GM19238 (cell line): Measurements from ENCODE around the gene COPS7A.

ENCODE experiments used
- DNase-seq: peaks from one replicate; pipeline ENCODE4 v3.0.0; 2011; ENCODE audit warnings: low spot score; ENCODE audit not compliant: insufficient read length

Gene COPS7A

DNA sequence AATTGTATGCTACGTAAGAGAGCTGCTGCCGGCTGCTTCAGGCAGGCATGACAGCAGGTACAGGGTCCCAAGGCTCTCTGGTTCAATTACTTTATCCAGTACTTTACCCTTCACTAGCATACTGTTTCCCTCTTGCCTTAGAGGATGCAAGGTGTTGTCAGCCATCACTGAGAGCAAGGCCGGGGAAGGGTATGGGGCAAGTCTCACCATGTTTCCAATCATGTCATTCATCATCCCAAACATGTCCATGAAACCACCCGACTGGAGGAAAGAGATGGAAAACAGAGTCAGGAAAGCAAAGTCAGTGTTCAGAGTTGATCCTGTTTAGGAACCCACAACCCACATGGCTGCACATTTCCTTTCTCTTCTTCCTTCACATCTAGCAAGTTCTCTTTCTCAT, 26.7 kb downstream of the COPS7A start:
- DNase-seq: no peak

GRCh38 chr12:6751767-6752166, 27.9 kb downstream of the COPS7A start:
- no peak for DNase-seq

DNA sequence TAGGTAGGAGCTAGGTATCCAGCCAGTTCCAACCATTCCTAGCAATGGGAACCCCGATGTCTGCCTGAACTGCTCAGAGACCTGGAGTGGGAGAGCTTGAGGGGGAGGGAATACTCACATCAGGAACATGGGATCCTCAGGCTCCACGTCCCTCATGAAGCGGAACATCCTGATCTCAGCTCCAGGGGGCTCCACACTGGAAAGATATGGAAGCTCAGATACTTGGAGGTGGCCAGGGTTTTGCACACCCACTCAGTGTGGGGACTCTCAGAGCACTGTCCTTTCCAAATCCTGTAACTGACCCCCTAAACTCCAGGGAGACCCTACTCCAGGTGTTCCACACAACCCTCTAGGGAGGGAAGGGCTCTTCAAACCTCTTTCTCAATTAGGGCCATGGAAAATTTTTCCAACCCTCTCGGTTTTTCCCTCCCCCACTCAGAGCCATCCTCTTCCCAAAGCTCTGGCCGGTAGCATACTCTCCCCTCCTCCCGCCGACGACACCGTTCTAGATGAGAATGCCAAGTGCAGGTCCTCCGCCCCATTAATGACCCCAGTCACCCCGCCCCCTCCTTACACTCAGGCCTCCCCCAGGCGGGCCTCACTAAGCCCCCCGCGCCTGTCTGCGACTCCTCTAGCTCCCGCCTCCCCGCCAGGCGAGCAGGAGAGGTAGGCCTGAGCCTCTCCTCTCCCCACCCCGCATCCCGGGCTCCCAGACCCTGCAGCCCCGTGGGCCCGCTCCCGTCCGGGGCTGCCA, 28.5 kb downstream of the COPS7A start:
- no peak for DNase-seq

- peak; percentile 96 for DNase-seq
Measured at GRCh38 chr12:6752921-6753771, 29.3 kb downstream of the COPS7A start, which contains the start of gene MLF2. TSS of gene MLF2 (minus strand) at chr12:6753141. CDS start at chr12:6752334, 807 bp downstream.

DNA sequence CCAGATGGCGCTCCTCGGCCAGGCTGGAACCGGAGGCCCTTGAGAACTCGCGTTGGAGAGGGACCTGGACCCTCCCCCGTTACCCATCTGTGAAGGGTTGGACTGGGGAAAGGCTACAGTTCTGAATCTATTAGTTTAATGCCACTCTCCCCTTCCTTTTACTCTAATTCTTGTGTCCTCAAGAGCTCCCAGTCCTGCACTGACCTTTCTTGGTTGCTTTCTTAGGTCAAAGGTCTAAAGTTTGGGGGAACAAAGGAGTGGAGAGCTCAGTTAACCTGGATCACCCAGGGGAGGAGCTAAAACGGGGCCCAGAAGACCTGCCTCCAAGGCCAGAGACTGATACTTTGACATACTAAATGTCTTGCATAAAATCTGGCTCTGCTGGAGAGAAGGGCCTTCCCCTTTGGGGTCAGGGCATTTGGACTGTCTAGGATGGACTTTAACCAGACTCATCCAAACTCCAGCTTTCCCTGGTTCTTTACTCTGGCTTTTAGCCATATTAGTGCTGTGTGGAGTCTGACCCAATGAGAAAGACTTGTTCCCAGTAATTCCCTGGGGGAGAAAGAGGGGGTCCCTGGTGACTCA, 30.0 kb downstream of the COPS7A start:
- DNase-seq: no peak

- DNase-seq: no peak
Measured at GRCh38 chr12:6754411-6754810, 30.6 kb downstream of the COPS7A start.

GRCh38 chr12:6757028-6757690, 33.3 kb downstream of the COPS7A start:
- DNase-seq: no peak

- DNase-seq: no peak
Measured at GRCh38 chr12:6758506-6759095, 34.8 kb downstream of the COPS7A start.

- no peak for DNase-seq
Measured at GRCh38 chr12:6759741-6760140, 35.9 kb downstream of the COPS7A start.

DNA sequence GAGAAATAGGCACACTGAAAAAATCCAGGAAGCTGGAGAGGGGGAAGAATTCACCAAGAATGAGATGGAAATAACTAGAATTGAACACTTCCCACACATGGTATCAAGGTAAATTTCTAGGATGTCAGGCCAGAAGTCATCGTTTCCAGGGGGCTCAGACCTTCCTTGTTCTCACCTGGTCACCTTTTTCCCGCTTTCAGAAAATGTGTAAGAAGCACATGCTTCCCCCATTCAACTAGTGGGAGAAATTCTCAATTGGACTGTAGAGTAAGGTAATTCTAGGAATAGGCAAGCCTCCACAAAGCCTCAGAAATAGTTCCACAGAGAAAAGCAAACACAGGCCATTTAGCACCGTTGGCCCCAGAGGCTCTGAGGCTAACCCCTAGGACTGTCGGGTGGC, 39.5 kb downstream of the COPS7A start:
- DNase-seq: no peak

DNA sequence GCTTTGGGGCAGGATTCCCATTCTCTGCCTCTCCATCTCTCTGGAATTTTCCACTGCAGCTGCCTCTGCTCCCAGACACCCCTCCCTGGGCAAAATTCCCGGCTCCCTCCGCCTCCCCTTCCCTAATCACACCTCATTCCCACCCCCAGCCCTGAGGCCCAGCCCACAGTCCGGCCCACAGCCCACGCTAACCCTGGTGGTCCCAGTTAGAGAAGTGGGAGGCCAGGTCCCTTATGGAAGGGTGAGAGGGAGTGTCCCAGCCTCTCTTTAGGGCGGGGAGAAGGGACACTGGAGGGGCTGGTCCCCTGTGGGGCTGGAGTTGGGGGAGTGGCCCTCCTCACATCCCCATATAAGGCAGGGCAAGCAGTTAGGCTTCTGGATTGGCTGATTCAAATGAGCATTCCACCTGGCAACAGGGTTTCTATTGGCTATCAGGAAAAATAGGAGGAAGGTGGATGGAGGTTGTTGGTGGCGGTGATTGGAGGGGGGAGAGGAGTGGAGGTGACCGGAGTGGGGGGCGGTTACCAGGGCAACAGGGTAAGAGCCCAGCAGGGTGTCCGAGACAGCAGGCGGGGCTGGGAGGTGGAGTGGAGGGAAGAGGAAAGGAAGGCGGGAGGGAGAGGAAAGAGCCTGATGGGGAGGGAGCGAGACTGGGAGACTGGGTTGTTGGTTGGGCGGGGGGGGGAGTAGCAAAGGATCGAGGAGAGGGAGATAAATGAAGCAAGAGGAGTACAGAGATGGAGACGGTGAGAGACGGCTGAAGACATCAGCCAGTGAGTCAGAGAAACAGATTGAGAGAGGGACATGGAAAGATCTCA, 40.4 kb downstream of the COPS7A start:
- DNase-seq: peak; percentile 97

- DNase-seq: no peak
Measured at GRCh38 chr12:6765048-6765633, 41.3 kb downstream of the COPS7A start.

DNA sequence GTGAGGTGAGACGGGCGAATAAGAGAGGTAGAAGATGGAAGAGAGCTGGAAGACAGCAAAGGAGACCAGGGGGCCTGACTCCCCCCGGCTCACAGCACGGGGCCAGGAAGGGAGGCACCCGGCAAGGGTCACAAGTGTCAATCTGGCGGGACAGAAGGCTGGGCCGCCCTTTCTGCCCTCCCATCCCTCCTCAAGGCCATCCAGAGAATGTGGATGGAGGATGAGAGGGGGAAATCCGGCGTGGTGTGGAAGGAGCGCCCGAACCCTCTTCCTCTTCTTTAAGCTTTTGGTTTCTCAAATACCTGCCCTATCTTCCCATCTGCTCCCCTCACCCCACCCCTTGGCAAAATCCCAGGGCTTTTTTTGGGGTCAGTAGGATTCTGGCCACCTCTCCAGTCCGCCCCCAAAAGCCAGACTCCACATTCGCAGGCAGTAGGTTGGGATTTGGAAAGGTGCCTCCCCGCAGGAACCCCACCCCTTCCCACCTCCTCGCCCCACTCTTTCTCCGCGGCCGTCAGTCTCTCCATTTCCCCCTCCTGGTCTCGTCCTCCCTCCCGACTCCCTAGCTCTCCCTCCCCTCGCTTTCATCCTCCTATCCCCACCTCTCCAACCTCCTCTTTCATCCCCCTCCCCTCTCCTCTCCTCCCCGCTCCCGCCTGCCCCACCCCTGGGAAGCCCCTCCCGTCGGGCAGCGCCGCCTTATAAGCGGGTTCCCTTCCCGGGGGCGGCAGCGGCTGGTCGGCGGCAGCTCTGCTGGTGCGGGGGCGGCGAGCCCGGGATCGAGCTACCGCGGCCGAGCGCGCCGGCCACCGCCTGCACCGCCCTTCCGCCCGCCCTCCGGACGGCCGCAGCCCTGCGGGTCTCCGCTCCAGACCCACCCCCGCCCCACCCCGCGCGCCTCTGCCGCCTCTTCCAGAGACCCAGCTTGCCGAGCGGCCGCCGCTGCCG, 42.1 kb downstream of the COPS7A start, which contains the start of gene PTMS:
PTMS (plus strand) TSS at position 730 of the 948 bp plus-strand sequence. CDS start 343 bp downstream, outside the sequence.
- DNase-seq: no peak

GRCh38 chr12:6766651-6767349, 43.0 kb downstream of the COPS7A start:
- DNase-seq: peak; percentile 84

GRCh38 chr12:6767353-6768319, 43.8 kb downstream of the COPS7A start:
- no peak for DNase-seq

DNA sequence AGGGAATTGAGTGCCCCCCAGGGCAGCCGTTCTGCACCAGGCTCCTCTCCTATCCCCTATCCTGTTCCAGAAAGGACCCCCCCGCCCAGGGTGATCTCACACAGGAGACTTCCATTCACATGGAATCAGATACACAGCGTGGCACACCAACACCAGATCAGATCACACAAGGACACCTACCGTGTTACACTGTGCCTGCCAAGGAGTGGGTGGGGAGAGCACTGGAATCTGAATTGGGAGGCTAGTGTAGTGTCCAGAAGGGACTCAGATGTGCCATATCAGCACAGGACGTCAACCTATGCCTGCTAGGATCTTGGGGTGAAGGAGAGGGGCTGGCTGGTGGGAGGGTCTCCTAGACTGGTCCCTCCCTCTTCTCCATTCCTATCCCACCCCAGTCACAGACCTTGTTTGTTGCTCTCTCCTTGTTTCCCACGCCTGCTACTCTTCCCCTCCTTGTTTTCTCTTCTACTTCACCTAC, 44.6 kb downstream of the COPS7A start:
- DNase-seq: no peak

DNA sequence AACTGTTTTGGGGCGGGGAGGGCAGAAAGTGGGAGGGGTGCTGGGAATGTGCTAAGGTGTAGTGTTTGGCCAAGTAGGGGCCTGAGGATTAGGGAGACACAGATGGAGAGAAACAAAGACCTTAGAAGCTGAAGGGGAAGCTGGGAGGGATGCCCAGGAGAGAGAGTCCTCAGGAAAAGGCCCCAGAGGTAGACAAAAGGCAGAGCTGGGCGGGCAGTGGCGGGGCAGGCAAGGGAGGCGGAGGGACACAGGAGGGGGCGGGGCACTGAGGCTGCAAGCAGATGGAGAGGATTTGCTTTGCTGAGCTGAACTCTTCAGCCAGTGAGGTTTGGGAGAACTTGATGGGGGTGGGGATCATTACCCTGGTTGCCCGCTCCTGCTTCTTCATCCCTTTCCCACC, 45.1 kb downstream of the COPS7A start:
- DNase-seq: no peak
